Astrocyte of the spinal cord (primary cell): ENCODE data around the gene GOLGA7B.

Experiments
- DNase-seq: peaks from one replicate; pipeline ENCODE4 v3.0.0; 2011; ENCODE audit warnings: low read depth, low spot score
- H3K4me3 ChIP-seq: 2 replicates; pipeline ENCODE4 v1.5.1; 2011; ENCODE audit warnings: low read depth, mild to moderate bottlenecking, low read length, moderate library complexity
- in situ Hi-C: cut with HindIII; loops from 2 replicates; pipeline ENCODE4 v1.10.0; 2017; ENCODE audit warnings: low sequenced_read_pairs
- TF ChIP-seq, protein P1 (sequence below): IDR thresholded peaks from 2 replicates; pipeline ENCODE4 v1.5.1; 2012; ENCODE audit warnings: low read depth, mild to moderate bottlenecking, low read length, inconsistent platforms

Gene GOLGA7B

DNA sequence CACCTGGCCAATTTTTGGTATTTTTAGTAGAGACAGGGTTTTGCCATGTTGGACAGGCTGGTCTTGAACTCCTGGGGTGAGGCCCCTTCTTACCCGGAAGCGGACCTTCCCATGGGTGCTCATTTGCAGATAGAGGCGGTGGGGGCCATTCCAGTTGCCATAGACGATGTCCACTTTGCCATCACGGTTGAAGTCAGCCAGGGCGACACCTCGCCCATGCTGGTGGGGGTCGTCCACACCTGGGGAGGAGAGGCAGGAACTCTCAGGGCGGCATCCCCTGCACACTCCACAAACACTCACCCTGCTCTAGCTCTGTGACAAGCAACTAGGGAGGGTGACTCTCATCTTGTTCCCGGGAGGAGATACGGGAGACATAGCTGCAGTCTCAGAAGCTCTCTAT, 54.9 kb downstream of the GOLGA7B start:
- TF ChIP-seq, protein P1, sequence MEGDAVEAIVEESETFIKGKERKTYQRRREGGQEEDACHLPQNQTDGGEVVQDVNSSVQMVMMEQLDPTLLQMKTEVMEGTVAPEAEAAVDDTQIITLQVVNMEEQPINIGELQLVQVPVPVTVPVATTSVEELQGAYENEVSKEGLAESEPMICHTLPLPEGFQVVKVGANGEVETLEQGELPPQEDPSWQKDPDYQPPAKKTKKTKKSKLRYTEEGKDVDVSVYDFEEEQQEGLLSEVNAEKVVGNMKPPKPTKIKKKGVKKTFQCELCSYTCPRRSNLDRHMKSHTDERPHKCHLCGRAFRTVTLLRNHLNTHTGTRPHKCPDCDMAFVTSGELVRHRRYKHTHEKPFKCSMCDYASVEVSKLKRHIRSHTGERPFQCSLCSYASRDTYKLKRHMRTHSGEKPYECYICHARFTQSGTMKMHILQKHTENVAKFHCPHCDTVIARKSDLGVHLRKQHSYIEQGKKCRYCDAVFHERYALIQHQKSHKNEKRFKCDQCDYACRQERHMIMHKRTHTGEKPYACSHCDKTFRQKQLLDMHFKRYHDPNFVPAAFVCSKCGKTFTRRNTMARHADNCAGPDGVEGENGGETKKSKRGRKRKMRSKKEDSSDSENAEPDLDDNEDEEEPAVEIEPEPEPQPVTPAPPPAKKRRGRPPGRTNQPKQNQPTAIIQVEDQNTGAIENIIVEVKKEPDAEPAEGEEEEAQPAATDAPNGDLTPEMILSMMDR, result no peak
- DNase-seq, result no peak
- in situ Hi-C loops, result no loop called here
- H3K4me3 ChIP-seq, result no peak overlapping the region

DNA sequence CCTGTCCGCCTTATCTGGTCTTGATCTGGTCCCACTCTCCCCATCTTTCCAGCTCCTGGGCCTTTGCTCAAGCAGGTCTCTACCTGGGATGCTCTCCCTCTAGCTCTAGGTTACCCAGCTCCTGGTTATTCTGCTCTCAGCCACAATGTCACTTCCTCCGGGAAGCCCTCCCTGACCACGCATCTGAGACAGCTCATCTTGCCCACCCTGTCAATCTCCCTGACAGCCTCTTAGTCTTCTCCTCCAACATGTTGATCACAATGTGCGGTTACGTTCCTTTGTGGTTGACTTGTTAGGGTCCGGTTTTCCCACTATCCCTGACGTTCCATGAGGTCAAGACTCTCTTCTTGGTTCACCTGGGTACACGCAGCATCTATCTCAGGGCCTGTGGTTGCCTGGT, 55.6 kb downstream of the GOLGA7B start:
- H3K4me3 ChIP-seq, result no peak overlapping the region
- in situ Hi-C loops, result no loop called here
- TF ChIP-seq, protein P1, result no peak
- DNase-seq, result no peak

DNA sequence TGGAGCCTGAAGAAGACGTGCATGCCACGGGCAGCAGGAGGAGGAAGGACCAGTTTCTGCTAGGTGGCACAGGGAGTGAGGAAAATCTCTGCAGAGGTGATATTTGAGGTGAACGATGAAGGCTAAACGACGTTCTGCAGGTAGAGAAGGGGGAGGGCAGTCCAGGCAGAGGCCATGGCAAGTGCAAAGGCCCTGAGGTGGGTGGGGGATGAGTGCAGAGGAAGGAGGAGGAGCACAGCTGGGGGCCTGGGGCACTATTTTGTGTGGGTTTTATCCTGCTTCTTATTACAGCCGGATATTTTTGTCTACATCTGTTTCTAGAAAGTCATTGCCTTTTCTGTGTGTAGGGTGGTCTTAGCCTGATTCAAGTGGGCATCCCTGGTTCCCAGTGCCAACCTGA, 57.6 kb downstream of the GOLGA7B start:
- in situ Hi-C loops, result no loop called here
- DNase-seq, result no peak
- H3K4me3 ChIP-seq, result no peak overlapping the region
- TF ChIP-seq, protein P1, result no peak

DNA sequence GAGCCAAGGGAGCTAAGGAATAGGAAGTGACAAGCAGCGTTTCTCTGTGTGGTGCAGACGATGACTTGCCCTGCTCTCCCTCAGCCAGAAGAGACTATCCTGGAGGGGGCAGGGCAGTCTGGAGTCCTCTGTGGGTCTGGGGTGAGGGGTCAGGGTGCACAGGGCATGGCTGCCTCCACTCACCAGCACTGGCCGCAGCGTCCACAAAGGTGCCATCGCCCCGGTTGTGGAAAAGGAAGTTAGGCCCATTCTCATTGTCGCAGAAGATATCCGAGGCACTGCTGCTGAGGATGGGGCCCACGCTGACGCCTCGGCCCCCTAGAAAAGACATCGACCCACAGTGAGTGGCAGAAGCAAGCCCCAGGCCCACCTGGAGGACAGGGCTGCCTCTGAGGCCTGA, 58.2 kb downstream of the GOLGA7B start:
- no peak overlapping the region for H3K4me3 ChIP-seq
- TF ChIP-seq, protein P1, result no peak
- in situ Hi-C loops, result no loop called here
- DNase-seq, result no peak

DNA sequence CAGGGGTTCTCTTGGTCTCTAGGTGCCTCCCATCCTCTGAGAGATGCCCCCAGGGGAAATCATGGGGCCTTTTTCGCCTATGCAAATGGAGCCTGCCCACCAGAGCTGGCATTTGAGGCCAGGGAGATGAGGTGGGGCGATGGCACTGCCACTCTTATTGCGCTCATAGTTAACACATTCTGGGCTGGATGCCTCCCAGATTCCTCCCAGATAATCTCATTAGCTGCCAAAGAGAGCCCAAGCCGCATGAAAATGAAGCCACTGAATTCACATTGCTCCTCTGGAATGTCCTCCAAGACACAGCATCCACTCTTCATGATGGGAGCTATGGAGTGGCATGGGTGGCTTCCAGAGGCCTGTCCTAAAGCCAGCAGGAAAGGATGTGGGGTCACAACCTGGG, 61.0 kb downstream of the GOLGA7B start:
- in situ Hi-C loops, result no loop called here
- TF ChIP-seq, protein P1, result no peak
- no peak overlapping the region for H3K4me3 ChIP-seq
- no peak for DNase-seq

DNA sequence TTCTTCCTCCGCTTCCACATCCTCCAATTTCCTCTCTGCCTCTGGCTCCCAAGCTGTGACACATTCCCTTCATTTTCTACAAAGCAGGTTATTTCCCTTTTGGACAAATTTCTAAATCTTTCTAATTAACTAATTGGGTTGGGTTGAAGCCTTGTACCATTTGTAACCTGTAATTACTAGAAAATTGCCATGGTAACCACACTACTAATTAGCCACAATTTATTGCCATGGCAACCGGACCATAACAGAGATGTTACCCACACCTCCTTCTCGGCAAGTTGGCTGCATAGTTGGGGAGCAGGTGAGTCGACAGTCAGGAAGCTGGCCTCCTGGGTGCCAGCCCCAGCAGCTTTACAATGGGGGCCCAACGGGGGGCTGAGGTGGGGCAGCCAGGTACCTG, 61.6 kb downstream of the GOLGA7B start:
- H3K4me3 ChIP-seq, result no peak overlapping the region
- no peak for DNase-seq
- in situ Hi-C loops, result no loop called here
- TF ChIP-seq, protein P1, result no peak

DNA sequence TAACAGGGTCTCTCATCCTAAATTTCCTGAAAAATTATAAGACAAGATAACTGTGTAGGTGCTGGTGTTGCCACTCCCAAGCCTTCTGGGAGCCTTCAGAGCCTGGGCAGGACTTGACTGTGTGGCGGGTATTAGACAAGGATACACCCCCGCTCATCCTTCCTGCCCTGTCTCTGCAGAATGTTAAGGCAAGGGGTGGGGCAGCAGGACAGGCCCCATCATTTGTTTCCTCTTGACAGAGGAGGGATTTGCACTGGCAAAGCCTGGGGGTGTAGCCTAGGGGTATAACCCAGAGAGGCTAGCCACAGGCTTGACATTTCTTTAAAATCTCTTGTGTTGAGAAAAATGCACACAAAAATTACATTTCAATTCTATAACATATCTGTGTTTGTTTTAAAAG, 63.5 kb downstream of the GOLGA7B start:
- no peak for DNase-seq
- in situ Hi-C loops, result no loop called here
- H3K4me3 ChIP-seq, result no peak overlapping the region
- TF ChIP-seq, protein P1, result no peak
